DMS53 (cell line): ENCODE data around the gene SEC62.

Source experiments
- DNase-seq: peaks from one replicate; lab custom pipeline; 2025; lab: John Stamatoyannopoulos, UW

SEC62 gene

GRCh38 chr3:169966951-169967915 is 626 bp downstream of the SEC62 start:
- peak; percentile 67 for DNase-seq

- no peak for DNase-seq
Measured at GRCh38 chr3:169968224-169968885, 1.7 kb downstream of the SEC62 start.

GRCh38 chr3:169969174-169970095 is 2.8 kb downstream of the SEC62 start:
- DNase-seq: no peak

GRCh38 chr3:169970847-169971246 is 4.2 kb downstream of the SEC62 start:
- DNase-seq: no peak

- DNase-seq: no peak
Measured at GRCh38 chr3:169971522-169971921, 4.9 kb downstream of the SEC62 start.

GRCh38 chr3:169980055-169980454 is 13.4 kb downstream of the SEC62 start:
- DNase-seq: no peak

DNA sequence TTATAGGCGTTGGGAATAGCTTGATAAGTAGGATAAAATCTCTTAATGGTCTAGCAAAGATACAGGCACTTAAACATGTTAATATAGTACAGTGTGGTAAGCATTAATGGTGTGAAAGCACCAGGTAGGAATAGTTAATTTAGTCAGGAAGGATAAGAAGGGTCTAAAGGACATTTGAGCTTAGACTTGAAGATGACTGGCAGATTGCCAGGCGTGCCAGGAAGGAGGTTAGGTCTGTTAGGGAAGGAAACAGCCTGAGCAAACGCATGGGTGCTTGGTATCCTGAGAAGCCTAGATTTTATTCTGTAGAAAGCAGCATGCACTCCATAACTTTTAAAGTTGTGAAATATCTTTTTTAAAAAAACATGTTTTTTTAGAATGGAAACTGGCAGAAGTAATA is 17.7 kb downstream of the SEC62 start:
- DNase-seq: no peak

DNA sequence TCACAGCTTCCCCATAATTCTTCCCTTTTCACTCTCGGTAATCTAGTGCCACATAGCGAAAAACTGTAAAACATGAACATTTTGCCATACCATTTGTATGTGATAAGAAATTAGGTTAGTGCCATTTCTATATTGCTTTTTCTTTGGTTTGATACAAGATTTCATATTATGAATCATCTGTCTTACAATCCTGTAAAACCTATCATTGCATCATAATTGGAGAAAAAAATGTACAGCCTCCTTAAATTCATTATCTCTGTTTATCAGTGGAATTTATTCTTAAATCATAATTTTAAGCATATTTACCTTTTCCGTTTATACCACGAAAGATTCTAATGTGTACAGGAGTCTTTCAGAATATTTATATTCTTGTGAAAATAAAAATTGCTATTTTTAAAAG is 23.8 kb downstream of the SEC62 start:
- no peak for DNase-seq

- DNase-seq: no peak
Measured at GRCh38 chr3:169992156-169992555, 25.5 kb downstream of the SEC62 start.

DNA sequence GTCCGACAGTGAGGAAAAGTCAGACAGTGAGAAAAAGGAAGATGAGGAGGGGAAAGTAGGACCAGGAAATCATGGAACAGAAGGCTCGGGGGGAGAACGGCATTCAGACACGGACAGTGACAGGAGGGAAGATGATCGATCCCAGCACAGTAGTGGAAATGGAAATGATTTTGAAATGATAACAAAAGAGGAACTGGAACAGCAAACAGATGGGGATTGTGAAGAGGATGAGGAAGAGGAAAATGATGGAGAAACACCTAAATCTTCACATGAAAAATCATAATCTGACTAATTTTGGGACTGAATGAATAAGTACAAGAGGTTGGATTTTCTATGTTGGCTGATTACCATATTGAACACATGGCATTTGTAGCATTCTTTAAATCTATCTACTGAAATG is 26.2 kb downstream of the SEC62 start:
- no peak for DNase-seq

GRCh38 chr3:169993761-169994160 is 27.2 kb downstream of the SEC62 start:
- DNase-seq: no peak

- DNase-seq: no peak
Measured at GRCh38 chr3:169996063-169996462, 29.5 kb downstream of the SEC62 start.

DNA sequence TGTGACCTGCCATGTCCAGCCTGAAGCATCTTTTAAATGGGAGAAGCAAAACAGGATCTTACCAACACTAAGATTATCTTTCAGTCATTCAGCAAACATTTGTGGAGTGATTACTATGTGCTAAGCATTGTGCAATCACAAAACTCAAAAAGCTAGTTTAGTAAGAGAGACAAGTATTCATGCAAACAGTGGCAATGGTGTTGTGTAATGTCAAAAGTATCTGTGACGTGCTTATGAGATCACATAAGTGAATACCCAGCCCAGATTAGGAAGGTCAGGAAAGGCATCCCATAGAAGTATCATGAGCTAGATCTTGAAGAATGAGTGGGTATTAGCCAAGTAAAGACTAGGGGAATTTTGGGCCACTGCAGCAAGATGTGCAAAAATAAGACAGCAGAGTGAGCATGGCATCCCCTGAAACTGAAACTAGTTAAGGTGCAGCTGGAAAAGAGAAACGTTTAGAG is 32.1 kb downstream of the SEC62 start:
- DNase-seq: no peak

- no peak for DNase-seq
Measured at GRCh38 chr3:169999433-169999832, 32.8 kb downstream of the SEC62 start.

GRCh38 chr3:170000051-170000450 is 33.4 kb downstream of the SEC62 start:
- DNase-seq: no peak

- DNase-seq: no peak
Measured at GRCh38 chr3:170002231-170002630, 35.6 kb downstream of the SEC62 start.

- no peak for DNase-seq
Measured at GRCh38 chr3:170002879-170003278, 36.3 kb downstream of the SEC62 start.

- no peak for DNase-seq
Measured at GRCh38 chr3:170003881-170004356, 37.3 kb downstream of the SEC62 start.

DNA sequence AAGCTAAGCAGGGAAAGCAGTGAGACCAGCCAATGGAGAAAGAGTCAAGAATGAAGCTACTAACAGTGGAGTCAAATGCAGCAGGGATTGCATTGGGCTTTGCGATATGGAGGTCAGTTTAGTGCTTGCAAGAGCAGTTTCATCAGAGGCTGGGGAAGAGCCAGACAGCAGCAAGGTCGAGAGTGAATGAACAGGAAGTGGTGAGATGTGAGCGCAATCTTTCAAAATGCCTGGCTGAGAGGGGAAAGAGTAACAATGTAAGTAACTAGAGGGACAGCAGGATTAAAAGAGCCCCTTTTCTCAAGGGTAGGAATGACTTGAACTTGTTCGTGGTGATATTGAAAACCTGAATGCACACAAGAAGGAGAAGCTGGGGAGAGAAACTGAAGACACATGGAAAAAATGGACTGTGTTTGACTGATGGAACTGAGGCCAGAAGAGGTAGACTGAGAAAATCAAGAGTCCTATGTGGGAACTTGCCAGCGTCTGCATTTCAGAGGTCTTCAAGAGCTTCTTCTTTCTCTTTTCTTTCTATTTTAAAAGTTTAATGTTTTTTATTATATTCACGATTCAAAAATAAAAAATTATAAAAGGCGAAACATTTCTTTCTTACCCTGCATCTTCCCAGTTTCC is 40.5 kb downstream of the SEC62 start:
- no peak for DNase-seq

DNA sequence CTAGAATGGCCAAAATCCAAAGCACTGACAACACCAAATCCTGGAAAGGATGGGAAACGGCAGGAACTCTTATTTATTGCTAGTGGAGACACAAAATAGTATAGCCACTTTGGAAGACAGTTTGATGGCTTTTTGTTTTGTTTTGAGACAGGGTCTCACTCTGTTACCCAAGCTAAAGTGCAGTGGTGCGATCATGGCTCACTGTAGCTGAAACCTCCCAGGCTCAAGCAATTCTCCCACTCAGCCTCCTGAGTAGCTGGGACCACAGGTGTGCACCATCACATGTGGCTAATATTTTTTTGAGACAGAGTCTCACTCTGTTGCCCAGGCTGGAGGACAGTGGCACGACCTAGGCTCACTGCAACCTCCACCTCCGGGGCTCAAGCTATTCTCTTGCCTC is 43.9 kb downstream of the SEC62 start:
- no peak for DNase-seq

DNA sequence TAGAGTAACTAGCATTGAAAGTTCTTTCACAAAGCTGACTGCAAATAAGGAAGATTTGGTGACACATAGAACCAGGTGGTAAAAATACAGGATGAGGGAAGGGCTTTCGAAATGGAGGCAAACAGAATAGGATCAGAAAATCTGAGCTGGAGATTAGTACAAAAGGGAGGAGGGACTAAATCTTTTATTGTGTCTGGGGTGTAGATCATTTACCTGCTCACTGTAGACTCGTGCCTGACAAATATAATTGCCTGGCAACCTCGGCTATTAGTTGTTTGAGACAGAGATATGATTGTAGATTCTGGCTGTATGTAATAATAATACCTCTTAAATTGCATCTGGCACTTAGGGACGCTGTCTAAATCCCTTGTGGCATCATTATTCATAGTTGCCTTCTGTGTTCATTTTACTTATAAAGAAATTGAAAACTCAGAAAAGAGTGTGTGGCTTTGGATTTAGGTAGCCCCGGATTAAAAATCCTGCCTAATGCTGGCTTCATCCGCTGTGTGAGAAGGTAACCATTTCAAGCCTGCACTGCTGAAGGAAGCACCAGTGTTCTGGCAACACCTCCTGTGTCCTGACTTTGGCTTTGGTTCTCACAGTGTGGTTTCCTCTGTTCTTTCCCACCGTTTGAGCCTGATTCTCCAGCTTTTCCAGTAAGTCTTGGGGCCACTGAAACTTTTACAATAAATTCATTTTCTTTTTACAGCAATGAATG is 46.2 kb downstream of the SEC62 start:
- DNase-seq: no peak
